Measurements from ENCODE around the gene PARP4. TPM values are rescaled to one million over a fixed set of nuclear protein-coding genes. Genes with fewer than 3 reads are reported as not detected.
"Not testable (repeated sequence)": the region's sequence is repeated elsewhere in the genome, so short reads cannot be mapped to it uniquely, and the experiment has no call there.

Gene PARP4
- total RNA-seq, 3 donors from 2014 or later (not counting 1 experiment from before 2014, with no cell fraction given): 83.5 to 90.1 (median 84.0) TPM

DNA sequence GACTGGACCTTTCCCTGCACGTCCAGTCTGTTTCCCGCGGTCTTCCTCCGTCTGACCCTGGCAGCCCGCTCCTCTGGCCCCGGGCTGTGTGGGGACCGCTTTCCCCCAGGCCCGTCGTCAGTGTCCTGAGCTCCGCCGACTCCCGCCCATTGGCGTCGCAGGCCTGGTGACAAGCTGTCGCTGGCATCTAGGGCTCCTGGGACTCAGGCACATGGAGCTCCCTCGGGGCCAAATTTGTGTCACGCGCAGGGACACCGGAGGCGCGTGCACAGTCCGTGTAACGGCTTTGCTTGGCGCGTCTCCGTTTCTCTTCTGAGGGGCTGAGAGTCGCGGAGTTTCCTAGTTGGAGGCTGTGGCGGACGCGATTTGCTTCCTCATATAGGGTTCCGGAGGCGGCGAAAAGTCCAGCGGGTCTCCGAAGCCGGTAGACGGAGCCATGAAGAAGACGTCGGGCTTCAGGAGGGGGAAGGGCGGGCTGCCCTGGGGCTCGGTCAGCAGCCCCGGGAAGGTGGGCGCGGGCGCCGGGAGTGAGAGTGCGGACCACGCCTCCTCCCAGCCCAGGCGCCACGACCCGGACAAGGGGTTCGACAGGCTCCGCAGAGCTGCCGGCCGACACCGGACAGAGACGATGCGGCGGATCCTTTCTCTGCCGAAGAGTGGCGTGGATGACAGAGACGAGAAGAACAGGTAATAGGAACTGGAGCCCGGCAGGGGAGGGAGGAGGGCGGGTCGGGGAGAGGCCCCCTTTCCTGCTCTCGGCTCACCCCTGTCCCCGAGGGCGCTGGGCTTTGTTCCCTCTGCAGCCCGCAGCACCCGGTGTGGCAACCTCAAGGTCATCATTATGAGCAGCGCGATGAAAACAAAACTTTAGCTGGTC is 29.1 kb upstream of the PARP4 start:
- peak overlapping the region in 1 of 2 donors; percentile 73 for H3K27ac Mint-ChIP-seq

DNA sequence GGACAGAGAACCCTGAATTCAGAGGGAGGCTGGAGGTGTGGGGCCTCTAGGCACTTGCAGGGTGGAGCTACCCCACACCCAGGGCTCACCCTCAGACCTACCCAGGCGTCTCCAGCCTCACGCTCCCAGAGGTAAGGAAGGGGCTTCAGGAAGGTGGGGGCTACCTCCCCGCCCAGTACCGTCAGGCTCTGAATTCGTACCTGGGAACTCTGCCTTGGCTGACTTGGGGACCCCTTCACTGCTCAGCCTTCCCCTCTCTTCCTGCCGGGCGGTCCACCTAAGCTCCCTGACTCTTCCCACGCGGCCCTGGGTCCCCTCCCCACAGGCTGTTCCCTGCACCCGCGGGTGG is 28.5 kb upstream of the PARP4 start:
- H3K36me3 ChIP-seq (ENCODE audit: control insufficient read depth, insufficient read depth, low read length): no peaks in the 10 kb centered on the region
- intact Hi-C loops (cut with micrococcal nuclease): no loop called here
- H3K4me1 ChIP-seq (ENCODE audit: control insufficient read depth, insufficient read depth, low read length): peaks cover 13% of the 10 kb centered on the region
- peak overlapping the region in 1 of 2 donors; percentile 73 for H3K27ac Mint-ChIP-seq
- peak overlapping the region; percentile 85 for H3K4me3 Mint-ChIP-seq
- TF ChIP-seq, protein P1, sequence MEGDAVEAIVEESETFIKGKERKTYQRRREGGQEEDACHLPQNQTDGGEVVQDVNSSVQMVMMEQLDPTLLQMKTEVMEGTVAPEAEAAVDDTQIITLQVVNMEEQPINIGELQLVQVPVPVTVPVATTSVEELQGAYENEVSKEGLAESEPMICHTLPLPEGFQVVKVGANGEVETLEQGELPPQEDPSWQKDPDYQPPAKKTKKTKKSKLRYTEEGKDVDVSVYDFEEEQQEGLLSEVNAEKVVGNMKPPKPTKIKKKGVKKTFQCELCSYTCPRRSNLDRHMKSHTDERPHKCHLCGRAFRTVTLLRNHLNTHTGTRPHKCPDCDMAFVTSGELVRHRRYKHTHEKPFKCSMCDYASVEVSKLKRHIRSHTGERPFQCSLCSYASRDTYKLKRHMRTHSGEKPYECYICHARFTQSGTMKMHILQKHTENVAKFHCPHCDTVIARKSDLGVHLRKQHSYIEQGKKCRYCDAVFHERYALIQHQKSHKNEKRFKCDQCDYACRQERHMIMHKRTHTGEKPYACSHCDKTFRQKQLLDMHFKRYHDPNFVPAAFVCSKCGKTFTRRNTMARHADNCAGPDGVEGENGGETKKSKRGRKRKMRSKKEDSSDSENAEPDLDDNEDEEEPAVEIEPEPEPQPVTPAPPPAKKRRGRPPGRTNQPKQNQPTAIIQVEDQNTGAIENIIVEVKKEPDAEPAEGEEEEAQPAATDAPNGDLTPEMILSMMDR (IDR thresholded peaks at IDR 0.05): no peak
- H3K36me3 Mint-ChIP-seq: peaks cover 8% of the 10 kb centered on the region
- no peak overlapping the region for H3K27ac ChIP-seq (ENCODE audit: low read length)
- ATAC-seq (peak in 2 of 3 donors; percentile 11 to 12), DNase-seq (no peak)
- WGBS (ENCODE audit: insufficient coverage): 47% methylated on average over 11 of the region's 11 CpGs
- peak overlapping the region; percentile 42 for H3K4me3 ChIP-seq (ENCODE audit: low read length)
- H3K27me3 ChIP-seq (ENCODE audit: control insufficient read depth, insufficient read depth, low read length): peaks cover 18% of the 10 kb centered on the region
- H3K9me3 ChIP-seq (ENCODE audit: control insufficient read depth, insufficient read depth, low read length): no peaks in the 10 kb centered on the region
- H3K27me3 Mint-ChIP-seq (ENCODE audit: low read depth in 2 of 2): peaks cover 43 to 47% of the 10 kb centered on the region in 2 donors
- no peaks in the 10 kb centered on the region for H3K9me3 Mint-ChIP-seq
- peaks cover 10 to 13% of the 10 kb centered on the region in 2 donors for H3K4me1 Mint-ChIP-seq

More for the DNA sequence above, 29.1 kb upstream of the PARP4 start:
- H3K4me1 ChIP-seq (ENCODE audit: control insufficient read depth, insufficient read depth, low read length): peaks cover 13% of the 10 kb centered on the region
- peaks cover 46 to 53% of the 10 kb centered on the region in 2 donors for H3K27me3 Mint-ChIP-seq (ENCODE audit: low read depth in 2 of 2)
- ATAC-seq (peak; percentile 66 to 83 (median 76)), DNase-seq (peak; percentile 26 to 33)
- H3K27ac ChIP-seq (ENCODE audit: low read length); H3K36me3 ChIP-seq (ENCODE audit: control insufficient read depth, insufficient read depth, low read length); H3K9me3 ChIP-seq (ENCODE audit: control insufficient read depth, insufficient read depth, low read length); H3K9me3 Mint-ChIP-seq; intact Hi-C loops (cut with micrococcal nuclease); H3K36me3 Mint-ChIP-seq: not testable (repeated sequence)
- peak overlapping the region; percentile 42 for H3K4me3 ChIP-seq (ENCODE audit: low read length)
- H3K4me3 Mint-ChIP-seq: peak overlapping the region; percentile 86
- WGBS (ENCODE audit: insufficient coverage): 5% methylated on average over 65 of the region's 73 CpGs
- peaks cover 10 to 13% of the 10 kb centered on the region in 2 donors for H3K4me1 Mint-ChIP-seq
- H3K27me3 ChIP-seq (ENCODE audit: control insufficient read depth, insufficient read depth, low read length): peaks cover 18% of the 10 kb centered on the region

DNA sequence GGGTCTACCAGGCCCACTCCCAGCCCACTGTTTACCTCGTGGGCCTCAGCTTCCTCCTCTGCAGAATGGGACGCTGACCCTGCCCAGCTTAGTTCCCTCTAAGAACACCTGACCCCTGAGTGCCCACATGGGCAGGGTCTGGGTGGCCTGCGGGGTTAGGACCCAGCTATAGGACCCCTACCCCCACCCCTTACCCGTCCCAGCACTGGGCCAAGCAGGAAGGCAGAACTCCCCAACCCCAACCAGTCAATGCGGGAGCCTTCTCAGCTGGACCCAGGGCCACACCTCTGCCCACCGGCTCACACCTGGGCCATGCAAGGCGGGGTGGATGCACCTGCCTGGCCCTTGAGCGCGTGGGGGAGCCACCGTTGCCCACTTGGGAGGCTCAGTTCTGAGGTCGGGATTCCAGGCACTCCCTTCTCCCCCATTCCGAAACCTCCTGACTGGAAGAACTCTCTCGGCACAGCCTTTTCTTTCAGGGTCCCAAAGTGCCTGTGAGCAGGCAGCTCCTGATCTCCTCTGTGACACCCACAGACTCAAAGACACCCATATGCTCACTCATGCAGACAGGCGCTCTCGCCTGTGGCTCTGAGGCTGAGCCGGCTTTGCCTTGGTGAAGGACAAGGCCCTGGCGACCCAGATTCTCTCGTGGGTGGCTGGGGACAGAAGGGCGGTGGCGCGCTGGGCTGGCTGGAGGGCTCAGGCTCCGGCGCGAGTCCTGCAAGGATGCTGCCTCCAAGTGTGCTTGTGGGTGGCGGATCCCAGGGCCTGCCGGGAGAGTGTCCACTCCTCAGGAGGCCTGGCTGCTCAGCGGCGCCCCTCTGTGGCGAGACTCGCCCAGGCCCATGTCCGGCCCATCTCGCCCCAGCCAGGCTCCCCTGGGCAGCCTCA is 27.9 kb upstream of the PARP4 start:
- H3K36me3 Mint-ChIP-seq: peaks cover 8% of the 10 kb centered on the region
- H3K27me3 Mint-ChIP-seq (ENCODE audit: low read depth in 2 of 2): peaks cover 43 to 44% of the 10 kb centered on the region in 2 donors
- Histone ChIP-seq H3K4me1 (ENCODE audit: control insufficient read depth, insufficient read depth, low read length) (peaks cover 13% of the 10 kb centered on the region), H3K9me3 (ENCODE audit: control insufficient read depth, insufficient read depth, low read length) (no peaks in the 10 kb centered on the region), H3K27ac (ENCODE audit: low read length) (no peak overlapping the region), H3K36me3 (ENCODE audit: control insufficient read depth, insufficient read depth, low read length) (no peaks in the 10 kb centered on the region), H3K27me3 (ENCODE audit: control insufficient read depth, insufficient read depth, low read length) (peaks cover 18% of the 10 kb centered on the region), H3K4me3 (ENCODE audit: low read length) (no peak overlapping the region)
- peaks cover 10 to 13% of the 10 kb centered on the region in 2 donors for H3K4me1 Mint-ChIP-seq
- H3K4me3 Mint-ChIP-seq: no peak overlapping the region
- DNase-seq (no peak), ATAC-seq (no peak)
- no peaks in the 10 kb centered on the region for H3K9me3 Mint-ChIP-seq
- TF ChIP-seq, protein P1 (IDR thresholded peaks at IDR 0.05): no peak
- intact Hi-C loops (cut with micrococcal nuclease): no loop called here
- H3K27ac Mint-ChIP-seq: no peak overlapping the region
- WGBS (ENCODE audit: insufficient coverage): 82% methylated on average over 32 of the region's 32 CpGs
